Fibroblast of skin of abdomen (primary cell): ENCODE data around the gene PLIN5.

Experiments used
- DNase-seq: peaks from one replicate; pipeline ENCODE4 v3.0.0-alpha.2; 2013

The PLIN5 gene

GRCh38 chr19:4503825-4504170 lies 31.2 kb downstream of the PLIN5 start:
- no peak for DNase-seq

GRCh38 chr19:4503132-4503824 lies 31.7 kb downstream of the PLIN5 start:
- DNase-seq = no peak

- DNase-seq = no peak
Measured at GRCh38 chr19:4502282-4503131, 32.5 kb downstream of the PLIN5 start.

GRCh38 chr19:4501691-4502090 lies 33.3 kb downstream of the PLIN5 start:
- DNase-seq = no peak

- DNase-seq = no peak
Measured at GRCh38 chr19:4500841-4501591, 34.0 kb downstream of the PLIN5 start.

GRCh38 chr19:4499855-4500254 lies 35.2 kb downstream of the PLIN5 start:
- no peak for DNase-seq

GRCh38 chr19:4499318-4499717 lies 35.7 kb downstream of the PLIN5 start:
- DNase-seq = no peak

- no peak for DNase-seq
Measured at GRCh38 chr19:4498694-4499093, 36.3 kb downstream of the PLIN5 start.

GRCh38 chr19:4497770-4498389 lies 37.1 kb downstream of the PLIN5 start:
- no peak for DNase-seq

- DNase-seq = no peak
Measured at GRCh38 chr19:4496304-4496703, 38.7 kb downstream of the PLIN5 start.

- no peak for DNase-seq
Measured at GRCh38 chr19:4495471-4495870, 39.6 kb downstream of the PLIN5 start.

- DNase-seq = no peak
Measured at GRCh38 chr19:4494691-4495064, 40.3 kb downstream of the PLIN5 start.

- no peak for DNase-seq
Measured at GRCh38 chr19:4493929-4494690, 40.9 kb downstream of the PLIN5 start.

- DNase-seq = no peak
Measured at GRCh38 chr19:4493104-4493928, 41.7 kb downstream of the PLIN5 start.

- no peak for DNase-seq
Measured at GRCh38 chr19:4492337-4493103, 42.5 kb downstream of the PLIN5 start.

GRCh38 chr19:4491446-4491845 lies 43.6 kb downstream of the PLIN5 start:
- DNase-seq = no peak

- DNase-seq = no peak
Measured at GRCh38 chr19:4488496-4488895, 46.5 kb downstream of the PLIN5 start.

- no peak for DNase-seq
Measured at GRCh38 chr19:4487572-4487971, 47.5 kb downstream of the PLIN5 start.

GRCh38 chr19:4483385-4483784 lies 51.6 kb downstream of the PLIN5 start:
- DNase-seq = no peak

GRCh38 chr19:4482721-4483364 lies 52.2 kb downstream of the PLIN5 start:
- no peak for DNase-seq
